GM18861 (cell line): Measurements from ENCODE around the gene RIPK3.
A peak's percentile ranks its signal among the peaks of the same experiment; 100 is the strongest.

Experiments used
- ATAC-seq: cut with Tn5 transposase; IDR thresholded peaks from one replicate; pipeline ENCODE4 v1.9.1; 2021; ENCODE audit not compliant: unreplicated experiment

RIPK3 gene

GRCh38 chr14:24307575-24308341 is 32.0 kb downstream of the RIPK3 start, which contains the start of gene CIDEB:
Gene CIDEB, minus strand, starts transcription at chr14:24307977. Its CDS starts 119 bp downstream, at chr14:24307858.
- ATAC-seq = no peak

GRCh38 chr14:24307156-24307574 is 32.6 kb downstream of the RIPK3 start:
- ATAC-seq = no peak

DNA sequence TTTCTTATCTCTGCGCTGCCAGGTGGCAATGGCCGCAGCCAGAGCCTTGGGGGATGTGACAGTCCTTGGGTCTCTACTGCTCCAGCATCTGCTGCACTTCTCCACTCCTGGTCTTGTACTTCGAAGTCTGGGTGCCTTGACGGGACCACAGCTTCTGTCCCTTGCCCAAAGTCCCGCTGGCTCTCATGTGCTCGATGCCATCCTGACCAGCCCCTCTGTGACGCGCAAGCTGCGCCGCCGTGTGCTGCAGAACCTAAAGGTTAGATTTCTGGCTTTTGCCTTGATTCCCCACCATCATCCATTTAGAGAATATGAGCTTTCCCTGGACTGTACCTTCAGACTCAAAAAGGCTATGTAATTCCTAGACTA is 35.8 kb downstream of the RIPK3 start:
- no peak for ATAC-seq

DNA sequence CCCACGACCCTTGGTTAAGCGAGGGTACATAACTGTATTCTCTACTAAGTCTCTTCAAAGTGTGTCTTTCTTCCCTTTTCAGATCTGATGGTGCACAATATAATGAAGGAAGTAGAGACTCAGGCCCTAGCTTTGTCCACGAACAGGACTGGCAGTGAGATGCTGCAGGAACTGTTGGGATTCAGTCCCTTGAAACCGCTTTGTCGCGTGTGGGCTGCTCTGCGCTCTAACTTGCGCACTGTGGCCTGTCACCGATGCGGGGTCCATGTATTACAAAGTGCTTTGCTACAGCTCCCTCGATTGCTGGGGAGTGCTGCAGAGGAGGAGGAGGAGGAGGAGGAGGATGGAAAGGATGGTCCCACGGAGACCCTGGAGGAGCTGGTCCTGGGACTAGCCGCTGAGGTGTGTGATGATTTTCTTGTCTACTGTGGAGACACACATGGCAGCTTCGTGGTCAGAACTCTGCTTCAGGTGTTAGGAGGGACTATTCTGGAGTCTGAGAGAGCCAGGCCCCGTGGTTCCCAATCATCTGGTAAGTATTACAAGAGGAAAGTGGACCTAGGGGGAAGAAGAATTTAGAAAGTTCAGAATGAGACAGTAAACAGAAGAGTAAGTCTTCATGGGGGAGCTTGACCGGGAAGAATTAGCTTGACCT is 39.3 kb downstream of the RIPK3 start:
- no peak for ATAC-seq

DNA sequence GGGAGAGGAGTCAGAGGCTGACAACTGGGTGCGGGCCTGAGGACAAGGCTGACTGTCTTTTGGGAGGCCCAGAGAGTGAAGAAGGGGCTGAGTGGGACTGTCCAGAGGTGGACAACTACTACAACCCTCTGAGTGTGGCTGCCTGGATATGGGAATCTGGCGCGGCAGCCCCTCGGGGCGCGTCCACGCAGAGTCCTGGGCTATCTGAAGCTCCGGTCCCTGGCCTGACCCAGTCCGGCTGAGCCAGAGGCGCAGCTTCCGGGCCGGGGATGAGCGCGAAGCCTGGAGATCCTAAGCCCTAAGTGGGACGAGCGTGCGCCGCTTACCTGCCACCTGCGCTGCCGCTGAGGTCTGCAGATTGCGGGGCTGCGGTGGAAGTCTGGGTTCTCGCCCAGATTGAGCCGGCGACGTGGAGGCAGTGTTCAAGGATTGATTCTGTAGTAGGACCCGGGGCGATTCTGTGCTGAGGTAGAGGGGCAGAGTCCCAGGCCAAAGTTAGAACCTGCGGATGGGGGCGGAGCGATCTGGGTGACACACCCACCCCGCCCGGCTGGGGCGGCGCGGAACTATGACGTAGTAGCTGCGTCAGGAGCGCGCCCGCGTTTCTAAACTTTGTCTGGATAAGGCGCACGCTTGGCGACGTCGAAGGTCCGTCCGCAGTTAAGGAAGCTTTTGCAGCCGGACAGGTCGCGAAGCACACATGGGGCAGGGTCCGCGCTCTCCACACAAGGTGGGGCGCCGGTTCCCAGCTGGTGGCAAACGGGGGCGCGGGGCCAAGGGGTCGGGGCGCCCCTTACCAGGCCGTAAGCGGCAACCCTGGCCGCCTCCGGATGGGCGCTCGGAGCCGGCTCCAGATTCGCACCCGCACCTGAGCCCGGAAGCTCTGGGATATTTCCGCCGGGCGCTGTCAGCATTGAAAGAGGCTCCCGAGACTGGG is 40.3 kb downstream of the RIPK3 start, which contains the start of the genes DHRS1 and NOP9:
Gene DHRS1 (minus strand): TSS at position 526 of the 937 bp plus-strand sequence. CDS start 674 bp downstream, outside the sequence.
Gene NOP9 (plus strand): TSS at position 596 of the 937 bp plus-strand sequence. CDS start 105 bp downstream, at position 701.
- peak; percentile 55 for ATAC-seq

DNA sequence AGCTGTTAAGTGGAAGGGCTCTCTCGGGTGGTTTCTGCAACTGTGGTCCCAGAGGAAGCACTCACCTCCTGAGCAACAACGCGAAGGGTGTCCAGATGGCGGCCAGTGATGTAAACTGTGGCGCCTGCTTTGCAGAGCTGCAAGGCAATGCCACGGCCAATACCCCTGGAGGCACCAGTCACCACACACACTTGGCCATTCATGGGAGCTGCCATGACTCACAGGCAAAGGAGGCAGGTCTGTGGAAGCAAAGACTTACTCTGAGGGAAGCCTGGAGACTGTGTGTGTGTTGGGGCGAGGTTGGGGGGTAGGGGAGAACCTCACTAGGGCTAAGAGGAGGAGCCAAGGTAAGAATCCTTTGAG is 40.9 kb downstream of the RIPK3 start:
- no peak for ATAC-seq

- ATAC-seq = peak; percentile 15
Observed at GRCh38 chr14:24297190-24297964, 42.4 kb downstream of the RIPK3 start.

DNA sequence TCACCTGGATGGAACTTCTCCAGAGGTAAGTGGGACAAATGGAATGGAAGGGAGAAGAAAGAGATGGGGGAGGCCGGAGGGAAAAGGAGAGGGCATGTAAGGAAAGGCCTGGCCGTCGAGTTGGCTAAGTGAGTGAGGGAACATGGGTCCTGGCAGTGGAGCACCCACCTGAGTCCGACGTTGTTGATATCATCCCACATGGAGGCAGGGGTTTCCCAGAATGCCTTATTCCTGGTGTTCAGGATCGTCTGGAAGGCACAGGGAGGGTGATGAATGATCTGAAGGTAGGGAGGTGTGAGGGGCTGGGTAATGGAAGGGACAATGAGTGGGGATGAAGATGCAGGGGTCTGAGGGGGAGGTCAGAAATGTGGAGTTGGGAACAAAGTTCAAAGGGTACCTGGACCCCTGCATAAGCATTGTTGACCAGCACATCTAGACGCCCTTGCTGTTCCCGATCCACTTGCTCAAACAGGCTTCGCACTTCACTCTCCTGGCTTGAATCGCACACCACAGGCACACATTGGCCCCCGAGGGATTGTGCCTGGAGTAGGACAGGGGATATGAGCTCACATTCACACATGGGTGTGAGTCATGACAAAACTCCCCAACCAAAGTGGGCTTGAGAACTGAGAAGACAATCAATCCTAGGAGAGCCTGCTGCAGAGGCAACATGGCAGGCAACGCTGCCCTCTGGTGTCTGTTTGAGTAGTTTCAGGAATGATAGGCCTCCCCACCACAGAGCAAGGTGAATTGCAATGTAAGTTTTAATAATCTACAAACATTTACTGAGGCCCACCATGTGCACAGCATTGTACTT is 43.2 kb downstream of the RIPK3 start:
- ATAC-seq = peak; percentile 60

DNA sequence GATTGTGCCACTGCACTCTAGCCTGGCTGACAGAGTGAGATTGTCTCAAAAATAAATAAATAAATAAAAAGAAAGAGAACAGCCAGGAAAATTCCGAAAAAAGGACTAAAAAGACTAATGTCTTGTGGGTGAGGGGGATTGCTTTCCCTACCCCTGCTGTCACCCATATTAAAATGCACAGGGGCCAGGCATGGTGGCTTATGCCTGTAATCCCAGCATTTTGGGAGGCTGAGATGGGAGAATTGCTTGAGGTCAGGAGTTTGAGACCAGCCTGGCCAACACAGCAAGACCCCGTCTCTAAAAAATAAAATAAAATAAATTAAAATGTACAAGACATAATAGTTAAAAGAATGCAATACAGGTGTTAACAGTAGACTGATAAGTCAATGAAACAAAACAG is 46.3 kb downstream of the RIPK3 start:
- no peak for ATAC-seq

DNA sequence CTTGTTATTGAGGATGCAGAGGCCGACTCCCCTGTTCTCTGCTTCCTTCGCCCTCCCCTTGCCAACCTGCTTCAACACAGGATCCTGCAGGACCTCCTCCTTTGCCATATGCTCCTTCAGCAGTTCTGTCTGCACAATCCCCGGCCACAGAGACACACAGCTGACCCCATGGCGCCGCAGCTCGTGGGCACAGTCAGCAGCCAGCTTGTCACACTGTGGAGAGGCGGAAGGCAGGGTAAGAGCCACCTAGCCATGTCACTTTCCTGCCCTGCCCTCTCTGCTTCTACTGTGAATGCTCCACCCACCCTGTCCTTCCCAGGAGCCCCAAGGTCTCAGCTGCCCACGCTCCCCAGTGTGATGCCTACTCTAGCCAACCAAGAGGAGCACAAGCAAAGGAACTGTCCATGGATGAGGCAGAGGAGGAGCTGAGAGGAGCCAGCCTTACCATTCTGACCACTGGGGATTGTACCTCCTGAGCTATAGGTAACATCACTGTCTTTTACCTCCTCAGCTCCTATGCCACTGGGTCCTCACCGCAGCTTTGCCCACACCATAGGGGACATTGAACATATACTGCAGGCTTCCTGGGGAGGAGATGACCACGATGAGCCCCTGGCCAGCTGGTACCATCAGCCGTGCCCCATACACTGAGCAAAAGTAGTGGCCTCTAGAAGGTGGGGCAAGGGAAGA is 47.5 kb downstream of the RIPK3 start:
- ATAC-seq = no peak

DNA sequence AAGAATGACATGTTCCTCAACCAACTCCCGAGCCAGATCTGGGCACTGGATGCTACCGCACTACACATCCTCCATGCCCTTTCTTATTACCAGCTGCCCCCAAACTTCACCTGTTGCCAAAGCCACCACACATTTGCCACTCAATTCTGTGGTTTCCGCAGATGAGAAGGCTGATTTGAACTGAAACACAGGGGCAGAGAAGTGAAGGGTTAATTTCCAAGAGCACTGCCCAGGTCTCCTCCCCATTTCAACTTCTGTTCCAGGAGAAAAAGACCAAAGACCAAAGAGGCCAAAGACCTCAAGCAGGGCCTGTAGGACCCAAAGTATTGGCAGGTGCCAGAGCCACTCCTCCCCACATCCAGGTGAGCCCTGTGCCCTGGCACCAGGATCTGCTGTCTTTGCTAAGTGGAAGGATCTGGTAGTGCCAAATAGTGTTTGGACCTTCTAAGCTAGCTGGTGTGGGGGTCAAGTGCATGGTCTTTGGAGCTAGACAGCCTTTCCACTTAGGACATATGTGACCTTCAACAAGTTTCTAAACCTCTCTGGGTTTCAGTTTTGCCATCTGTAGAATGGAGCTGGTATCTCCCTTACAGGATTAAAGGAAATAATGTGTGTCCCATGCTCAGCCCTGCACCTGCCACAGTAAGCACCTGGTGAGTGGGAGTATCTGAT is 48.2 kb downstream of the RIPK3 start:
- no peak for ATAC-seq

DNA sequence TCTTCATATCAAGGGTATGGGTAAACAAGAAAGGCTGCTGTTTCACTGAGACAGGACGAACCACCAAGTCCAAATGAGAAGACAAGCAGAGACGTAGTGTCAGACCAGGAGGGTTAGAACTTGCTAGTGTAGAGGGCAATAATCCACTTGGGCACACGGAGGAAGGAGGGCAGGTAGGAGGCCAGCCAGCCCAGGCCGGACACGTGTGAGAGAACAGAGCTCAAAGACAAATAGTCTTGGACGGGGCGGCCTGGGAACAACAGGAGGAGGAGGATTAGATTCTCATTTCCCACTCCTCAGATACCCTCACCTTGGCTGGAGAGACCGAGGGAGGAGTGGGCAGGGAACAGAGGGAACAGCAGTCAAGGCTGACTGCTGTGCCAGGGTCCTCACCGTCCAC is 49.0 kb downstream of the RIPK3 start:
- no peak for ATAC-seq

DNA sequence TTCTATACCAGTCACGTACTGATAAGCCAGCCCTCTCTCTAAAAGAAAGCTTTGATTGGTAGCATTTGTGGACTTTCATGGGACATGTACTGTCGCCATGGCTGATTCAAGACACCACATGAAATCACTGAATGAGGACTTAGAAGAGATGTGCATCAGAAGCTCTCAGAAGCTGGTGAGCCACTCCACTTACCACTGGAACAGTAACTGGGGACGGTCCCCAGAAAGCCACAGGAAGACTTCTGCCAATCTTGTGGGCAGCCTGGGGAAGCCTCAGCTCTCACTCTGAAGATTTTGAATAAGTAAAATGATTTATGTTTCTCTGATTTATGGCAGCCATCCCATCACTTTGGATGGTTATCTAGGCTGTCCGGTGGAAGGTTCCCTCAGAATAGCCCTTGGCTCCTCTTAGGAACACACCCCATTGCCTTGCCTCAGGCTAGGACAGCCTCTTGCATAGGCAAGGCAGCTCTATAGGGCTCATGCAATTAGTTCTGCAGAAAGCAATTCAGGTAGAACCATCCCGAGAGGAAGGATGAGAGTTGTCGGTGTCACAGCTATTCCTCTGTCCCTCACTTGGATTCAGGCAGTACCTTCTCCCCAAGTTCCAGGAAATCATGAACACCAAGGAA is 50.0 kb downstream of the RIPK3 start:
- peak; percentile 83 for ATAC-seq

- no peak for ATAC-seq
Observed at GRCh38 chr14:24286996-24287395, 52.8 kb downstream of the RIPK3 start.
